Inflammatory macrophage (primary cell): Measurements from ENCODE around the gene MAPK8IP1.
"Not testable (repeated sequence)": the region's sequence is repeated elsewhere in the genome, so short reads cannot be mapped to it uniquely, and the experiment has no call there.

Experiments used
- DNase-seq, 2 donors: peaks; one replicate each; pipeline ENCODE4 v3.0.0-alpha.2; 2020 to 2022

Gene MAPK8IP1

DNA sequence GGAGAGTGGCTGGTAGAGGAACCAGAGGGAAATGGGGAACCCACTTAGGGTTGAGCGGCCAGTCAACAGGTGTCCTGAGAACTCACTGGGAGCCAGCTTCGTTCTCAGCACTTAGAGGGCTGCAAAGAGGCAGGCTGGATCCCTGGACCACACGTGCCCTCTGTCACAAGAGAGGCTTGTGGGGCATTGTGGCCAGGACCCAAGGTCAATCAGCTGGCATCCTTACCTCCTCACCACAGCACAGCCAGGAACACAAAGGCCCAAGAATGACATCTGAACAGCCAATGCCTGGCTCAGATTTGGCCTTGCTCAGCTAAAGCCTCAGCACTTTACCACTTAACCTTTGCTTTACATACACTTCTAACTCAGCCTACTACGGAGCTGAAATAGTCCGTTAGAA, 7.4 kb downstream of the MAPK8IP1 start:
- DNase-seq = no peak

DNA sequence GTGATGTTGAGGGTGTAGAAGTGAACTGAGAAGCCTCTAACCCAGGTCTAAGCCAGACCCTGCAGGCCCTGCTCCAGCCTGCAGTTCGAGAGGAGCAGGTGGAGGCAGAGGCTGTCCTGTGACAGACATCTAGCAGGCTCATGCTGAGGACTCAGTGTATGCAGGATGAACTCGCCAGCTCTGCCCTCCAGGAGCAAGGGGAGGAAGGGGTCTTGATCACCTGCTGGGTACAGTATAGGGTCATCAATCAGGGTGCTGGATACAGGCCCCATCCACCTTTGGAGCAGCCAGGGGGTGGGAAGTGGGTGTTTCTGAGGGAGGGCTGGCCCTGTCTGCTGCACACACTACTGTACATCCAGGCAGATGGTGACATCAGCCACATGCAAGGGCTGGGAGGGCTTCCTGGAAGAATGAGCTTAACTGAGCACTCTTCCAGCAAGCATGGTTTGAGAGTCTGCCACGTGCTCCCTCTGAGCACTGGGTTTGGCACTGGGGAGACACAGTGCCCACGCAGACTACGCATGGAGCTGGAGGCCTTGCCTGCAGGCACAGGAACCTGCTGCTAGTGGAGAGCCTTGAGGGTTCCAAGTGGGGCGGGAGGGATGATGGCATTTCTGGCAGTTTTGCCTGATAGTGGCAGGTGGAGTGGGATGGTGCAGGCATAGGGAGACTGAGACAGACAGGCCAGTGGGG, 9.2 kb downstream of the MAPK8IP1 start:
- no peak for DNase-seq

DNA sequence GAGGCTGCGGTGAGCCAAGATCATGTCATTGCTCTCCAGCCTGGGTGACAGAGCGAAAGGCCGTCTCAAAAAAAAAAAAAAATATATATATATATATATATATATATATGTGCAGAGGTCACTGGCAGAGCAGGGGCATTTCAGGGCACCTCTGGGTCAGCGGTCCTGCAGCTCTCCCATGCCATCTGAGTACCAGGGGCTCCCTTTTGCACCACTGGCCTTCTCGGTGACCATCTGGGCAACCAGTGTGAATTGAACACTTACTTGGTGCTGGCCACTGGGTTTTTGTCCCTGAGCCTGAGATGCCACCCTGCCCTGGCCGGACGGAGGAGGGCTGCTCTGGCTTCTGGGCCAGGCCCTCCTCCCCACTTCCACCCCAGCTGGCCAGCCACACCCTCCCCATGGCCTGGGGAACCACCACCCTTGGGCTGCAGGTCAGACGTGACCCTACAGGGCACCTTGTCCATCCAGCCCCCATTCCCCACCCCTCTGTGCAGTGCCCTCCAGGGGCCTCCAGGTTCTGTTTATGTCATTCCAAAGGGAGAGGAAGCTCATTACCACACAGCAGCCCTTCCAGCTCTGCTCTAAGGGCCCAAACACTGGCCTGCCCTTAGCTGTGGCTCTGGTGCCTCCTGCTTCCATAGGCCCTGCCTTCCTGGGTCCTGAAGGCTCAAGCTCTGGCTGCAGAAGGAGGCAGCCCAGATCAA, 10.3 kb downstream of the MAPK8IP1 start:
- DNase-seq = no peak

DNA sequence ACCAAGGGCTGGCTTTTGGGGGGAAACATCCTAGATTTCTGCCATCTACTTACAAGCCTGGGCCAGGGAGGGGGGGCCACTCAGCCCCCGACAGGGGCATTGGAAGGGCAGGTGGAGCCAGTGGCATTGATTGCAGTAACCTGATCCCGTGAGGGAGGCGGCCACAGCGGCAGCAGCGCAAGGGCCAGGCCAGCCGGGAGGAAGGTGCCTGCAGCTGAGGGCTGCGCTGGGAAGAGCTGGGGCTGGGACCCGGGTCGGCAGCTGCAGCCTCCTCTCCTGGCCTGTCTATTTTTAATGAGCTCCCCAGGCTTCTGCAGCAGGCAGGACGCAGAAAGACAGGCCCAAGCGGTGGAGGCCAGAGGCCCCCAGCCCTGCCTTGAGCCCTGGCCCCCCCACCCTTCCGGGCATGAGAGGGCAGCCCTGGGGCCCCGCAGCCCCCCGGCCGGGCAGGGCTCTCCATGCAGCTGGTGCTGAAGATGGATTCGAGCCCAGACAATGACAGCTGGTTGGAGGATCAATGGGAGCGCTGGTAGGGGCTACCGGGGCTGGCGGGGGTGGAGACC, 11.1 kb downstream of the MAPK8IP1 start:
- DNase-seq = no peak

DNA sequence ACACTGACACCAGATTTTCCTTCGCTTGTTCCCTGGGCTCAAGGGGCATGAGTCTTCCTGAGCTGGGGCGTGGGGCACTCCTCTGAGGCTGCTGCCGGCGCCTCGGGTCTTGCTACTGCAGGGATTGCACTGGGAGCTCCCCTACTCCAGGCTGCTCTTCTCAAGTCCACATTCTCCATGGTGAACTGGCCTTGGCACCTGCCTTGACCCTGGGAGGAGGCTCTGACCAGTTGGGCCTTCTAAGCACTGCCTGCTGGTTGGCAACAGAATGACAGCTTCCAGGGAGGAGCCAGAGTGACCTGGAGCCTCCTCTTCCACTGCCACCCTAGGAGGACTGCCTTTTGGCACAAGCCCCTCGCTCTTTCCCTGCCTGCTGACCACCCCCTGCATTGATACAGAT, 12.1 kb downstream of the MAPK8IP1 start:
- no peak for DNase-seq

DNA sequence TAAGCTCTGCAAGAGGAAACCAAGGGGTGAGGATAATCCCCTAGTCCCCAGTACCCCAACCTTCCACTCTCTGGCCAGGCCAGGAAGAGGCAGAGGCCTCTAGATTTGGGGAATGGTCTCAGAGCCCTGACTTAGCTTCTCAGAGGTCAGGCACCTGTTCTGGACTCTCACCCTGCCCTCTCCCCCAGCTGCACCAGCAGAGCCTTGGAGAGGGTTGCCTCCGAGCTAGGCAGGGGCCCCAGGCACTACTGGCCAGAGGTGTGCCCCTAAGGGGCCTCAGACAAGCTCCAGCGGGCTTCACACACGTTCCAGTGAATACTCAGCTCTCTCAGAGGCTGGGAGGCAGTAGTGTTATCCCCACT, 13.6 kb downstream of the MAPK8IP1 start:
- no peak for DNase-seq

DNA sequence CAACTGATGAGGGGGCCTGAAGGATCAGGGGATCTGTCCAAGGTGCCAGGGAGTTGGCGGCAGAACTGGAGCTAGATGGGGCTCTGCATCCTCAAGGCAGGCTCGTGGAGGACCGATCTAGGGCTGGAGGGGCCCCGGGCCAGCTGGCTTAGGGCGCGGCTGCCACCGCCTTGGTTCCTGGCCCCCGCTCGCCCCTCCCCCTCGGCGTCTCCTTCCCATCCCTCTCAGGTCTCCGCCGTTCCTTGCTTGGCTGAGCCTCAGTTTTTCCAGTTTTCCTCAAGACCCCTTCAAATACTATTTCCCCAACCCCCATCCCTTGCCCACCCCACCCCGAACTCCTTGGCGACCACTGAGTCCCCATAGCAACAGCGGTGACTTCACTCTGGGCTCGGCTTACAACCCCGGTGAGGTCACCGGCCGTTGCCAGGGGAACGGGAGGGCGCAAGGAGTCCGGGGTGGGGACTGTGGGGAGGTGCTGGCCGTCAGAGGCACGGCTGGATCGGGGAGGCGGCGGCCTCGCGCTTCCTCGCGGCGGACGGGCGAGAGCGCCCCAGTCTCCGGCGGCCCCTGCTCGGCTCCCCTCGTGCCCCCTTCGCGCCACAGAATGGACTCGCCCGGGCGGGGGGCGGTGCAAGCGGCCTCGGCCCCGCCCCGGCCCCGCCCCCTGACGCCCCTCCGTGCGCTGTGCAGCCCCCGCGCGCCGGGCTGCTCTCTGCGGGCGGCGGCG, 14.2 kb downstream of the MAPK8IP1 start:
- peak; percentile 37 to 55 for DNase-seq

DNA sequence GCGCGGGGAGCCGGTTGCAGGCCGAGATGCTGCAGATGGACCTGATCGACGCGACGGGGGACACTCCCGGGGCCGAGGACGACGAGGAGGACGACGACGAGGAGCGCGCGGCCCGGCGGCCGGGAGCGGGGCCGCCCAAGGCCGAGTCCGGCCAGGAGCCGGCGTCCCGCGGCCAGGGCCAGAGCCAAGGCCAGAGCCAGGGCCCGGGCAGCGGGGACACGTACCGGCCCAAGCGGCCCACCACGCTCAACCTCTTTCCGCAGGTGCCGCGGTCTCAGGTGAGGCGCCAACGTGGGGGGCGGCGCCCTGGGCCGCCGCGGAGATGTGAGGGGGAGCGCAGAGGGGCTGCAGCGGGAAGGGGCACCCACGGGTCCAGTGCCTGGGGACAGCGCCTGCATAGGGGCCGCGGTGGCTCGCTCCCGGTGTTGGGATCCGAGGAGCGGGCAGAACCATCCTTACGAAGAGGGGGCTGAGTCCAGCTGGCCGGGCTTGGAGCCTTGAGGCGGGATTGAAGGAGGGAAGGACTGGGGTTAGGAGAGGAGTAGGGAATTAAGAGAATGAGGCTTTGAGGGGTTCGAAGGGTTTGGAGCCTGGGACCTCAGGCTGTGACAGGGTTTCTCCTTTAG, 14.8 kb downstream of the MAPK8IP1 start:
- not testable (repeated sequence) for DNase-seq

DNA sequence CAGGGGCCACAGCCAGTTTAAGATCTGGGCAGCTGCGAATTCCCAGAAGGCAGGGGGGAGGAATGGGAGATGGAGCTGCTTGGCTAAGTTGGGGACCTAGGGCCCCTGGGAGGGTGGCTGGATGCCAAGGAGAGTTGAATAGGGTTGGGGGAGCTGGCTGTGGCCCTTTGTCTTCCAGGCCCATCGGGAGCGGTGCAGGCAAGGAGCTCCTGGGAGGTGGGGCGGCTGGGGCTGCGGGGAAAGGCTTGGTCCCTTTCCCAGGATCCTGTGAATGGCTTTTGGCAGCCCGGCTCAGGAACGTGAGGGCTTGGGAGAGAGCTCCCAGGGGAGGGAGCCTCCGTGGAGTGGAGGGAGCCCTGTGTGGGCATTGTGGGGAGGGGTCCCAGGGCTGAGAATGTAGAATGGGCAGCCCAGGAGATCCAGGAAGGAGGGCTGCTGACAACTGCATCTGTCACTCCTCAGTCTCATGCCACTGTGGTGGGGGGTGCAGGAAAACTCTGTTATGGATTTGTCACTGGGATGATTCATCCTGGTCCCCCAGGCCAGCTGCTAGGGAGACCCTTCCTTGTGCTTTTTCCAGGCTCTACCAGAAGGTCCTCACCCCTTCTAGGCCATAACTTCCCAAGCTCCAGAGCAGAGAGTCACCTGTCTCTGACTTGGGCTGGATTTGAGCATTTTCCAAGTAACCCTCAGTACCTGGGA, 15.6 kb downstream of the MAPK8IP1 start:
- DNase-seq = no peak

DNA sequence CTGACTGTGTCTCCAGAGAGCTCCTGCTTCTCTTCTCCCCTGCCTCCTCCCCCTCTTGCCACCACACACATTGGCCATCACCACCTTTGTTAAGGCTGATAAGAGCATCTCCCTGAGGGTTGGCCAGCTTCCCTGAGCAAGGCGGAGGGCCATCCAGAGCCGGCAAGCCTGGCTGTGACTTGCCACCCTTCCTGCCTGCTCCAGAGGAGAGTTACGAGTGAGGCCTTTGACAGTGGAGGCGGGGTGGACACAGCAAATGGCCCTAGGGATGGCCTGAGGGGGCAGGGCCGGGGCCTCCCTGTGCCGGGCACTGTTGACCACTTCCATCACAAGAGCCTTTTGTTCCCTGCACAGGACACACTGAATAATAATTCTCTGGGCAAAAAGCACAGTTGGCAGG, 16.2 kb downstream of the MAPK8IP1 start:
- no peak for DNase-seq

DNA sequence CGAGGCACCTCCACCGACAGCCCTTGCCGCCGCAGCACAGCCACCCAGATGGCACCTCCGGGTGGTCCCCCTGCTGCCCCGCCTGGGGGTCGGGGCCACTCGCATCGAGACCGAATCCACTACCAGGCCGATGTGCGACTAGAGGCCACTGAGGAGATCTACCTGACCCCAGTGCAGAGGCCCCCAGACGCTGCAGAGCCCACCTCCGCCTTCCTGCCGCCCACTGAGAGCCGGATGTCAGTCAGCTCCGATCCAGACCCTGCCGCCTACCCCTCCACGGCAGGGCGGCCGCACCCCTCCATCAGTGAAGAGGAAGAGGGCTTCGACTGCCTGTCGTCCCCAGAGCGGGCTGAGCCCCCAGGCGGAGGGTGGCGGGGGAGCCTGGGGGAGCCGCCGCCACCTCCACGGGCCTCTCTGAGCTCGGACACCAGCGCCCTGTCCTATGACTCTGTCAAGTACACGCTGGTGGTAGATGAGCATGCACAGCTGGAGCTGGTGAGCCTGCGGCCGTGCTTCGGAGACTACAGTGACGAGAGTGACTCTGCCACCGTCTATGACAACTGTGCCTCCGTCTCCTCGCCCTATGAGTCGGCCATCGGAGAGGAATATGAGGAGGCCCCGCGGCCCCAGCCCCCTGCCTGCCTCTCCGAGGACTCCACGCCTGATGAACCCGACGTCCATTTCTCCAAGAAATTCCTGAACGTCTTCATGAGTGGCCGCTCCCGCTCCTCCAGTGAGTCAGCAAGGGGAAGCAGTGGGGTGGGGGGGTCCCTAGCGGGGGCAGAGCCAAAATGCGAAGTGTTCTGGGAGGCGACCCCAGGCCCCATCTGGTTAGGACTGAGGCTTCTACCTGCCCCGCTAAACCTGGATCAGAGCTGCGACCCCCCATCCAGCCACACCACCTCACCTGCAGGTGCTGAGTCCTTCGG, 17.3 kb downstream of the MAPK8IP1 start:
- DNase-seq = no peak

DNA sequence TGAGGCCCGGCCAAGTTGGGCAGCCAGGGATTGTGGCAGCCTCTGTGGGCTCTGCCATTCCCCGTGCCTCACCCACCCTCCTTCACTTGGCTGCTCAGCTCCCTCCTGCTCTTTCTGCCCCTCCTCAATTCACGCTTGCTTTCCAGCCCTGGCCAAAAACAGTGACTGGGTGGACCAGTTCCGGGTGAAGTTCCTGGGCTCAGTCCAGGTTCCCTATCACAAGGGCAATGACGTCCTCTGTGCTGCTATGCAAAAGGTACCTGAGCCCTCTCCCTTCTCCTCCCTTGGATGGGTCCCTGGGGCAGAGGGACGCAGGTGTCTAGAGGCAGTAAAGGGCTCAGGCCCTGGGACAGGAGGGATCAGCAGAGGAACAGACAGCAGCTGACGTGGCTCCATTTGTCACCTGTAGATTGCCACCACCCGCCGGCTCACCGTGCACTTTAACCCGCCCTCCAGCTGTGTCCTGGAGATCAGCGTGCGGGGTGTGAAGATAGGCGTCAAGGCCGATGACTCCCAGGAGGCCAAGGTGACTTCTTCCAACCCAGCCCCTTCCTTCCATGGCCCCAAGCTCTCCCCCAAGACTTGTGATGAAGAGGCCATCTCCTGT, 19.0 kb downstream of the MAPK8IP1 start:
- DNase-seq = no peak

DNA sequence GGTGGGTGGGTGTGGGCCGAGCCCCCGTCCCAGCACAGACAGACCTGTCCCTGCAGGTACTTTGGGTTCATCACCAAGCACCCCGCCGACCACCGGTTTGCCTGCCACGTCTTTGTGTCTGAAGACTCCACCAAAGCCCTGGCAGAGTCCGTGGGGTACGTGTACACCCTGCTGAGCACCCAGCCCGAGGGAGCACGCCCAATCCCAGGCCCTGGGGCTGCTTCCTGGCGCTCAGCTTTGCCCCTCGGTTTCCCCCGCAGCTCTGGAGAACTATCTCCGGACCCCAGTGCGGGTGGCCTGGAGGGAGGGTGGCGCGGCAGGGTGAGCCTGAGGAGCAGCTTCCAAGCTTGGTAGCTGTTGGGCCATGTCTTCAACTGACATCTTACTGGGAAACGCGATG, 19.6 kb downstream of the MAPK8IP1 start:
- DNase-seq = no peak

DNA sequence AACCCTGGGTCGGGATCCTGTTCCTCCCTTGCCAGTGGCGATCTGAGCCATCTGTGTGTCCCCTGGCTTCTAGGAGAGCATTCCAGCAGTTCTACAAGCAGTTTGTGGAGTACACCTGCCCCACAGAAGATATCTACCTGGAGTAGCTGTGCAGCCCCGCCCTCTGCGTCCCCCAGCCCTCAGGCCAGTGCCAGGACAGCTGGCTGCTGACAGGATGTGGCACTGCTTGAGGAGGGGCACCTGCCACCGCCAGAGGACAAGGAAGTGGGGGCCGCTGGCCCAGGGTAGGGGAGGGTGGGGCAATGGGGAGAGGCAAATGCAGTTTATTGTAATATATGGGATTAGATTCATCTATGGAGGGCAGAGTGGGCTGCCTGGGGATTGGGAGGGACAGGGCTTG, 20.1 kb downstream of the MAPK8IP1 start:
- not testable (repeated sequence) for DNase-seq

DNA sequence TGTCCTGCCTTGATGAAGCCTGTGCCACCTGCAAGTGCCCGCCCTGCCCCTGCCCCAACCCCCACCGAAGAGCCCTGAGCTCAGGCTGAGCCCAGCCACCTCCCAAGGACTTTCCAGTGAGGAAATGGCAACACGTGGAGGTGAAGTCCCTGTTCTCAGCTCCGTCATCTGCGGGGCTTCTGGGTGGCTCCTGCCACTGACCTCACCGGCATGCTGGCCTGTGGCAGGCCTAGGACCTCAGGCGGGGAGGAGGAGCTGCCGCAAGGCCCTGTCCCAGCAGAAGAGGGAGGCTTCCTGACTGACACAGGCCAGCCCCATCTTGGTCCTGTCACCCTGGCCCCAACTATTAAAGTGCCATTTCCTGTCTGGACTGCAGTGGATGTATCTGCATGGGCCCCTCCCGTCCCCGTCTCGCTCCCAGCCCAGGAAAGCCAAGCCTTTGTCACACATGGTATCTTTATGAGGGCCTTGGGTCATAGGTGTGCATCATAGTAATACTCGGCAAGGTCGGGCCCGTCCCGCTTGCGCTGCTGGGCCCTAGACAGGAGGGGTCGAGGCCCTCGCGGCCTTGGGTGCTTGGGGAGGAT, 20.7 kb downstream of the MAPK8IP1 start:
- DNase-seq = no peak

DNA sequence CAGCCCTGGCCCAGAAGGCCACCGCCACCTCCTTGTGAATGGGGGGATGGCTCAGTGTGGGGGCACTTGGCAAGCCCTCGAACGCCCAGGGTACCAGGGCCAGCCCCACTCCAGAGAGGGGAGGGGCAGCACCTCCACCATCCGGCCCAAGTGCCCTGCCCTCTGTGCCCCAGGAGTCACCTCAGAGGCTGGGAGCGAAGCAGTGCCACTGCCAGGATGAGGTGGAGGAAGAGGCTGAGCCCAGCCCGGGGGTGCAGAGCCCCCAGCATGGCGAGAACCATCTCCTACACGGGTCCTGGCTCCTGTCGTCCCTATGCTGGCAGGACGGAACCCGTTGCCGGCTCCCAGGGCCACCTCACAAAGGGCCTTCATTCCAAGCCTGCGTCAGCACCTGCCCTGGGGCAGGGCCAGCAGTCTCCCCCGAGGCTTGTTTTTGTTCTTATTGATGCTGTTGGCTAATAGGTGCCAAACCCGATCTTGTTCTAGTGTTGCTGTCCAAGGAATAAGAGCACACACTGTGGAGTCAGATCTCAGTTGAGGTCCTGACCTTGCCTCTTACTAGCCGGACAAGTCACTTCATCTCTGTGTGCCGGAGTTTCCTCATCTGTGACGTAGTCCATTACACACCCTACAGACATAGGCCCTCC, 21.6 kb downstream of the MAPK8IP1 start, which contains the start of gene FREY1:
Gene FREY1 (minus strand): TSS at position 307 of the 647 bp plus-strand sequence. CDS start 26 bp downstream, at position 281.
- no peak for DNase-seq

DNA sequence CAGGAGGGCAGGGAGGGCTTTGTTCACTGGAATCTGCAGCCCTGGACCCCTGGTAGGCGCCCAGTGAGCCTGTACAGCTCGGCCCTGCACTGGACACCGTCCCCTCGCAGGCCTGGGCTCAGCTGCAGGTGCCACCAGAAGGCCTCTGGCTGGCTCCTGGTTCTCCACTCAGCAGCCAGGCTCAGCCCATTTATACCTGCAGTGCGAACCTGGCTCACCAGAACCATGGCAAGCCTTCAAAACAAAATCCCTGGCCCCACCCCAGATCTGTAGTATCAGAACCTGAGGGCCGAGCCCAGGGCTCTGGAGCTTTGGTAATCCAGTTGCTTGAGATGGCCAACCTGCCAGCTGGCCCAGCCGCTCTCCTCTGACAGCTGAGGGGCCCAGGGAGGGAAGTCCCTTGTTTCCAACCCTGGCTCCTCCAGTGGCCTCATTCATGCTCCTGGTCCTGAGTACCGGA, 22.5 kb downstream of the MAPK8IP1 start:
- no peak for DNase-seq

DNA sequence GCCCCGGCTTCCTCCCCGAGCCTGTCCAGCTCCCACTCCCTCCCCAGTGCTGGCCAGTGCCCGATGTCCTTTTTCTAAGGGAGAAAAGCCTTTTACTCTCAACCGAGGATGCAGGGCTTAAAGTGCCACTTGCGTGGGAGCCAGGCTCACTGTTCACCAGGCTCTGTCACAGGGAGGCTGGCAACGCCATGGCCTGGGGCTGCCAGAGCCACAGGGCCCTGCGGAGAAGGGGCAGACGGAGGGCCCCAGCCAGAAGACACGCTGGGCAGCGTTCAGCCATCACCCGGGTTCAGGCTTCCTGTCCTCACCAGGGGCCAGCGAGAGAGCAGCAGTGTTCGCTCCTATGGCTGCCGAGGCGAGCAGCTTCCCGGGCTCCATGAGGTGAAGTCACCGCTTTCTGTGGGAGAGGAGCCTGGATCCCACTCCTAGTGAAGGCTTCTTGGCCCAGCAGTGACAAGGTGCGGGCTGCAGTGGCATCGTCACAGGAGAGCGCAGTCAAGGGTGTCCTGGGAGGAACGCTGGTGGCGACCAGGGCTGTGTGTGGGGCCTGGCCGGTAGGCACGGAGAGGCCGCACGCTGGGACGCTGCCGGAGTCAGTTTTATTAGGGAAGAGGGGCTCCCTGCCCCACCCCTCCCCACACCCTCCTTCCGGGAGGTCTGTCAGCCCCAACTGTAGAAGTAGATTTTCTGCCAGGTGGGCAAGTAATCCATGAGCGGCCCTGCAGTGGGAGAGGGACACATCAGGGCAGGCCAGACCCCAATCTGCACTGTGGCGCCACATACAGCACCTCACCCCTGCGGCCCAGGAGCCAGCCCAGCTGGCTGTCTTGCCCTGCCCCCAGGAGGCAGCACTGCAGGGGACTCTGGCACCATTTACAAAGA, 24.4 kb downstream of the MAPK8IP1 start:
- DNase-seq = no peak

DNA sequence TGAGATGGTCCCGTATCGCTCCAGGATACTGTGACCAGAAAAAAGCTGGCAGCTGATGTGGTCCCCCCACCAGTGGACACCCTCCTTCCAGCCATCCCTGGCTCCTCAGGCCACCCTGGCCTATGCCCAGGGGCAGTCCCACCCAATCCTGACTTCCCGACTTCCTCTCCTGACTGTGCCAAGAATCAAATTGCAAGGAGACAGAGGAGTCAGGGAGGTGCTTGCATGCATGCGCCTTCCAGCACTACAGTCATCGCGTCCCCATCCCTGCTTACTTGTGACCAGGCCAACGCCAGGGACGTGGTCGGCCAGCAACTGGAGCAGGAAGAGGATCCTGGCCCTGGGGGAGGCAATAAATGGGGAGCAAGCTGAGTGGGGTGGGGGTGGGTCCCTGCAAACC, 25.2 kb downstream of the MAPK8IP1 start:
- no peak for DNase-seq
